ENCODE results near the gene CMKLR1.

Gene CMKLR1

DNA sequence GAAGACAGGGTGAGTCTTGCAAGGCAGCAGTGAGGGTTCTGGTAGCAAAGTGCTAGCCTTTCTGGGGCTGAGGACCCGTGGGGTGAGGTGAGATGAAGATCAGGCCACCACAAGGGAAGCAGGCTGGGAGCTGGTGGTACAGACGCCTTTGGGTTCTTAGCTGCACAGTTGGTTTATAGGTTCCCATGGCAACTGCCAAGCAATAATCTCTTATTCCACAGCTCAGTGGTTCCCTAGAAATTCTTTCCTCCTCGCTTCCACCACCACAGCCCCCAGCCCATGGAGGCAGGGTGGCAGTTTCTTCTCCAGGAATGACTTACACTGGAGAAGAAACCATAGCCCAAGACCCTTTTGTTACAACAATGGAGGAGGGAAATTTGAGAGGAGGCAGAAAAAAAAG lies 82.1 kb downstream of the CMKLR1 start:
- TF ChIP-seq FOXP2 (optimal IDR thresholded peaks at IDR 0.05; ENCODE audit: borderline replicate concordance, extremely low read depth, extremely low read length, insufficient read depth) = no peak
- no peak for TF ChIP-seq POLR2AphosphoS5 (IDR thresholded peaks at IDR 0.05; ENCODE audit: low read depth, low read length)
- TF ChIP-seq, protein P1, sequence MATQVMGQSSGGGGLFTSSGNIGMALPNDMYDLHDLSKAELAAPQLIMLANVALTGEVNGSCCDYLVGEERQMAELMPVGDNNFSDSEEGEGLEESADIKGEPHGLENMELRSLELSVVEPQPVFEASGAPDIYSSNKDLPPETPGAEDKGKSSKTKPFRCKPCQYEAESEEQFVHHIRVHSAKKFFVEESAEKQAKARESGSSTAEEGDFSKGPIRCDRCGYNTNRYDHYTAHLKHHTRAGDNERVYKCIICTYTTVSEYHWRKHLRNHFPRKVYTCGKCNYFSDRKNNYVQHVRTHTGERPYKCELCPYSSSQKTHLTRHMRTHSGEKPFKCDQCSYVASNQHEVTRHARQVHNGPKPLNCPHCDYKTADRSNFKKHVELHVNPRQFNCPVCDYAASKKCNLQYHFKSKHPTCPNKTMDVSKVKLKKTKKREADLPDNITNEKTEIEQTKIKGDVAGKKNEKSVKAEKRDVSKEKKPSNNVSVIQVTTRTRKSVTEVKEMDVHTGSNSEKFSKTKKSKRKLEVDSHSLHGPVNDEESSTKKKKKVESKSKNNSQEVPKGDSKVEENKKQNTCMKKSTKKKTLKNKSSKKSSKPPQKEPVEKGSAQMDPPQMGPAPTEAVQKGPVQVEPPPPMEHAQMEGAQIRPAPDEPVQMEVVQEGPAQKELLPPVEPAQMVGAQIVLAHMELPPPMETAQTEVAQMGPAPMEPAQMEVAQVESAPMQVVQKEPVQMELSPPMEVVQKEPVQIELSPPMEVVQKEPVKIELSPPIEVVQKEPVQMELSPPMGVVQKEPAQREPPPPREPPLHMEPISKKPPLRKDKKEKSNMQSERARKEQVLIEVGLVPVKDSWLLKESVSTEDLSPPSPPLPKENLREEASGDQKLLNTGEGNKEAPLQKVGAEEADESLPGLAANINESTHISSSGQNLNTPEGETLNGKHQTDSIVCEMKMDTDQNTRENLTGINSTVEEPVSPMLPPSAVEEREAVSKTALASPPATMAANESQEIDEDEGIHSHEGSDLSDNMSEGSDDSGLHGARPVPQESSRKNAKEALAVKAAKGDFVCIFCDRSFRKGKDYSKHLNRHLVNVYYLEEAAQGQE (IDR thresholded peaks at IDR 0.05; ENCODE audit: insufficient read depth in 1 of 2, low read depth in 2 of 2, low read length in 2 of 2) = no peak
- no peak for TF ChIP-seq TAF1 (IDR thresholded peaks at IDR 0.05; ENCODE audit: borderline replicate concordance, insufficient read depth, low read length)
- no peak for TF ChIP-seq SIN3A (IDR thresholded peaks at IDR 0.05; ENCODE audit: borderline replicate concordance, insufficient read depth, low read length)

DNA sequence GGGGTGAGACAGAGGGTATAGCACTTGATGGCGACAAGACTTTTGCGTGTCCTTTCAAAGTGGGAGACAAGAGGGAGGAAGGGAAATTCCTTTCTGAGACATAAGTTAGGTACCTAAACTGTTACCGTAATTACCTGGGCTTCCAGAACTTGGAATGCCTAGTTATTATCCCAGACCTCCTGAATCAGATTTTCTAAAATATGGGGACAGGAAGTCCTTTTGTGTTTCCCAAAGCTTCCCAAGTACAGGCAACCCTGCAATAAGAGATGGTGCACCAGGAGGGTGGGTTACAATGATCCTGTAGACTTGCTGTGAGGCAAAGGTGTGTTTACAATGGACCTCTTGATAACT lies 83.9 kb downstream of the CMKLR1 start:
- TF ChIP-seq TAF1 (IDR thresholded peaks at IDR 0.05; ENCODE audit: borderline replicate concordance, insufficient read depth, low read length) = no peak
- TF ChIP-seq POLR2AphosphoS5 (IDR thresholded peaks at IDR 0.05; ENCODE audit: low read depth, low read length) = no peak
- TF ChIP-seq, protein P1 (IDR thresholded peaks at IDR 0.05; ENCODE audit: insufficient read depth in 1 of 2, low read depth in 2 of 2, low read length in 2 of 2) = no peak
- TF ChIP-seq FOXP2 (optimal IDR thresholded peaks at IDR 0.05; ENCODE audit: borderline replicate concordance, extremely low read depth, extremely low read length, insufficient read depth) = no peak
- no peak for TF ChIP-seq SIN3A (IDR thresholded peaks at IDR 0.05; ENCODE audit: borderline replicate concordance, insufficient read depth, low read length)

DNA sequence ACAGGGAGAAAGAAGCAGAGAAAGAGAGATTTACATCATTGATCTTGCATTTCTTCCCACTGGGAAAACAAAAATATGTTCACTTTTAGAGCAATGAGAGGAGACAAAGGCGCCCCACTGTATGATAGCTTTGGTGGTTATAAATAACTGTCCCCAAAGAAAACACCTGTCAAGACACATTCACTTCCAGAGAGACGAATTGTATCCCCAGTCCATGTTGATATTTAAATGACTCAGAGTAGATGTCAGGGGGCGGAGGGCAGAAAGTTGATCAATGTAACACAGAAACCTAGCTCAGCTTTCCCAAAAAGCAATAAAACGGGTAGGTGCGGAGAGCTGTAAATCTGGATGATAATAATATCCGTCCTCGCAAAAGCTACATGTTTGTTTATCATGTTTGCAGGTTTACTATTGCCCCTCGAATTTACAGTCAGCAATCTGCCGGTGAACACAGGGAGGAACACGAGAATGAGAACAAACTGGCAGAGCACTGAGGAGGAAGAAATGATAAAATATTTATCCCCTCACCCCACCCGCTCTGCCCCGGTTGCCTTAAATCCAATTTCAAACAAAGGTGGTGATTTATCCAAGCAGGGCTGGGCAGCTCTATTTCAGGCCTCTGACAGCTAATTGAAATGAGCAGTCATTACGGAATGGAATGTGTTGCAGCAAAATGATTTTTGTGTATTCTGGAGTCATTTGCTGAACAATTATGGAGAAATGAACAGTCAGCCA lies 84.4 kb downstream of the CMKLR1 start:
- TF ChIP-seq TAF1 (IDR thresholded peaks at IDR 0.05; ENCODE audit: borderline replicate concordance, insufficient read depth, low read length) (no peak), FOXP2 (optimal IDR thresholded peaks at IDR 0.05; ENCODE audit: borderline replicate concordance, extremely low read depth, extremely low read length, insufficient read depth) (no peak), SIN3A (IDR thresholded peaks at IDR 0.05; ENCODE audit: borderline replicate concordance, insufficient read depth, low read length) (no peak), POLR2AphosphoS5 (IDR thresholded peaks at IDR 0.05; ENCODE audit: low read depth, low read length) (no peak)
- TF ChIP-seq, protein P1 (IDR thresholded peaks at IDR 0.05; ENCODE audit: insufficient read depth in 1 of 2, low read depth in 2 of 2, low read length in 2 of 2) = no peak

DNA sequence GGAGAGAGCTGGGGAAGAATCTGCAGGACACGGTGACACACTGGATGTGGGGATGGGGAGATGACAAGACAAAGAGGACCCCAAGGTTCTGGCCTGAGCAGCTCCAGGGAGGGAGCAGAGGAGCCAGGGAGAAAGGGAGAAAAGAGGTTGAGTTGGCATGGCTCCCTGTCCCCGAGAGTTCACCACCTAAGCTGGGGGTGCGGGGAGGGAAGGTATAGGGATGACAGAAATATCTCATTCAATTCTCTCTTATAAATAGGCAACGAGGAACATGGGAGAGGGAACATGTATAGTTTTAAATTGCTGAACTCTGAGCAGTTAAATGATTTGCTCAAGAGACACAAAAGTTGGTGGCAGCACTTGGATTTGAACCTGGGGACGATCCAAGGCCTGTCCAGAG lies 85.1 kb downstream of the CMKLR1 start:
- TF ChIP-seq FOXP2 (optimal IDR thresholded peaks at IDR 0.05; ENCODE audit: borderline replicate concordance, extremely low read depth, extremely low read length, insufficient read depth) = no peak
- no peak for TF ChIP-seq SIN3A (IDR thresholded peaks at IDR 0.05; ENCODE audit: borderline replicate concordance, insufficient read depth, low read length)
- no peak for TF ChIP-seq POLR2AphosphoS5 (IDR thresholded peaks at IDR 0.05; ENCODE audit: low read depth, low read length)
- no peak for TF ChIP-seq TAF1 (IDR thresholded peaks at IDR 0.05; ENCODE audit: borderline replicate concordance, insufficient read depth, low read length)
- TF ChIP-seq, protein P1 (IDR thresholded peaks at IDR 0.05; ENCODE audit: insufficient read depth in 1 of 2, low read depth in 2 of 2, low read length in 2 of 2) = no peak
